GM21526 (cell line): ENCODE measurements around the gene HOXB3.

ENCODE experiments used
- ATAC-seq: cut with Tn5 transposase; IDR thresholded peaks from one replicate; pipeline ENCODE4 v1.9.1; 2021; ENCODE audit warnings: moderate library complexity; ENCODE audit not compliant: unreplicated experiment, low FRiP score

Gene HOXB3

DNA sequence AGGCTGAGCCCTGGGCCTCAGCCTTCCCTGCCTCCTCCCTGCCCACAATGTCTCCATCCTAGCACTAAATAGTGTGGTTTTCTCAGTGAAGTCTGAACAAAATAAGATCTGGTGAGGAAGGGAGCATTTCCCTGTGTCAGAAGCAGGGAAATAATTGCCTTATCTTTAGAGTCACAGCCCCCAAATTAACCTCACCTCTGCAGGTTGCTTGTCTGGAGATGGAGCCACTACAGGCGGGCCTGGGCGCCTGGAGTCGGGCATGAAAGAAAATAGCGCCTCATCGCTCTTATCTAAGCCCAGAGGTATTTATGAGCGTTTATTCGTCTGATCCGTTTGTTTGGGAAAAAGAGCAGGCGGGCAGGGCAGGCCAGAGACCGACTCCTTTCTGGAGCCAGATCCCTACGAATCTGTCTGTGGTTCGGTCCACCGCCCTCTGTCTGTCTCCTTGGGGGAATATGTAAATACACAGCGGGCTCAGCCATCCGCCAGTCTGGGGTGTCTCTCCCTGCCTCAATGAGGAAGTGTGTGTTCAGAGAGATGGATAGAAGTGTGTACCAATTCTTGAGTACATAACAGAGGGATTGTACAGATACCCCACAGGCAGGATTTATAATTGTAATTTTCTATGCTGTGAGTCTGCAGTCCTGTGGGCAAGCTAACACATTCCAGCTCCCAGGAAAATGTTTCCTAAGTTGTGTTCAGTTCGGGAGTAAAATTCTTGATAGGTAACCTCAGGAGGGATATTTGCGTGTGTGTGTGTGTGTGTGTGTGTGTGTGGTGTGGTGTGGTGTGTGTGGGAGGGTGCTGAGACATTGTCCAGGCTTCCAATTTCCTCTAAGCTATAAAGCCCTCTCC, 10.4 kb upstream of the HOXB3 start:
- no peak for ATAC-seq

DNA sequence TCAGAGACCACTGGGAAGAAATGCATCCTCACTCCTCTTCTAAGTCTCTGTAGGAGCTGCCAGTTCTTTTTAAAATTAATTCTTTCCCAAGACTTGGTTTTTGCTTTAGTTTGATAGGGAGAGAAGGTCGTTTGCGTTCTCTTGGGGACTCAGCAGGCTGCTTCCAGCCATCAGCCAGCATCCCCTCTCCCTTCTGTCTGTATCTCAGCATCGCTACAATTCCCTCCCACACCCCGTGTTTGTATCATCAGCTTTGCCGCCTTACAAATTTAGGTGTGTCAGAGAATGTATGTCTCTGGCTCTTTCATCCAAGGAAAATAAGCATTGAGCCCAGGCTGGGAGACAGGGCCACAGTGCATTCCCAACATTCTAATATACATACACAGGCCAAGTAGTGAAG, 9.3 kb upstream of the HOXB3 start:
- no peak for ATAC-seq

DNA sequence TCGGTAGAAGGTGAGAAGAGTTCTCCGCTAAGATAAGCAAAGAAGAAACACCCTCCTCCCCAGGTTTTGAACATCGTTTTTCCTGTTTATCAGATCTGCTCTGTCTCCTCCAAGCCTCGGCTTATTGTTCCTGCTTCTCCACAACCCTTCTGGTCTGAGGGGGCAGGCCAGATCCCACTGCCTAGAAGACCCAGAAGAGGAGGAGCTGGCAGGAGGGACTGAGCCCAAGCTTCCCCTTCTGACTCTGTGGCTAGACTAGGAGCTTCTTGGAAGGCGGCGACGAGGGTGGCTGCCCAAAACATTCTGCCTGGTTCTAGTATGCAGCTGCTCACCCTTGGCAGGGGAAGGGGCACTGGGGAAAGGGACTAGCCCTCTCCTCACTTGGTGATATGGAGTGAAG, 8.7 kb upstream of the HOXB3 start:
- no peak for ATAC-seq

DNA sequence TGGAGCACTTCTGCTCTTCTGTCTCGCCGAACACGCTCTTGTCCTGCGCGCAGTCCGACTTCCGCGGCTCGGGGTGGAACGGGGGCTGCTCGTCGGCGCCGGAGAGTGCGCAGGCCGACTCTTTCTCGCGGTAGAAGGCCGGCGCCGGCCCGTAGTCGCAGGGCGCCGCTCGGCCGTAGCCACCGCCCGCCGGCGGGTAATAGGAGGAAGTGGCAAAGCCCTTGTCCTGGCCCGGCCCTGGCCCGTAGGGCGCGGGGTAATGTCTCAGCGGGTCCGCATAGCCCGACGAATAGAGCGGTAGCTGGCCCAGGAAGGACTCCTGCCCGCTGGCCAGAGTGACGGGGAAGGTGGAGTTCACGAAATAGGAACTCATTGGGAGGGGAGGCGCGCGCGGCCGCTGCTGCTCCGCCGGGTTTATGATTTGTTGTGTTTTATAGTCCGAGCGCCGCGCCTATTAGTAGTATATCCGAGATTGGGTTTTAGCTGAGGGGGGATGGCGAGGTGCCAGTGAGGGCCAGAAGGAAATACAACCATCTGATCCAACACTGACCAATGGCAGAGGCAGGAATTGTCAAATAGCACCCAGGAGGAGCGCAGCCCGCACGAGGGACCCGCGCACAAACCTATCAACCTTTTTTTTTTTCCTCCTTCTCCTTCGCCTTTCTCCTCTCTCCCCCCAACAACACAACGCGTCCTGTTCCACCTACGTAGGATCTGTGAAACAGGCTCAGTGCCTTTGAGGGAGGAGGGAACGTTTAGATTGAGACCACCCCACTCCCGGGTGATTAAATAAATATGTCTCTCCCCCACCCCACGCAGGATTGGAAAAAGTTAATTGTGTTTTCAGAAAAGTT, 8.0 kb upstream of the HOXB3 start:
- ATAC-seq: no peak

DNA sequence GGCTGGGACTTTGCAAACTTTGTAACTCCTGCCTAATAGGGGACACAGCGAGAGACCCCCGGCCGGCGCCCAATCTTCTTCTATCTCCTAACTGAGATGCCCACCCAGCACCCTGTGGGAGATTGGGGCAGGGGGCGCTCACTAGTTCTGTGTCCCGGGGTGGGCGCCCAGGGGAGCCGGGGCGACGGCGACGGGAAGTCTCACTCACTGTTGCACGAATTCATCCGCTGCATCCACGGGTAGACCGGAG, 7.4 kb upstream of the HOXB3 start:
- ATAC-seq: no peak

DNA sequence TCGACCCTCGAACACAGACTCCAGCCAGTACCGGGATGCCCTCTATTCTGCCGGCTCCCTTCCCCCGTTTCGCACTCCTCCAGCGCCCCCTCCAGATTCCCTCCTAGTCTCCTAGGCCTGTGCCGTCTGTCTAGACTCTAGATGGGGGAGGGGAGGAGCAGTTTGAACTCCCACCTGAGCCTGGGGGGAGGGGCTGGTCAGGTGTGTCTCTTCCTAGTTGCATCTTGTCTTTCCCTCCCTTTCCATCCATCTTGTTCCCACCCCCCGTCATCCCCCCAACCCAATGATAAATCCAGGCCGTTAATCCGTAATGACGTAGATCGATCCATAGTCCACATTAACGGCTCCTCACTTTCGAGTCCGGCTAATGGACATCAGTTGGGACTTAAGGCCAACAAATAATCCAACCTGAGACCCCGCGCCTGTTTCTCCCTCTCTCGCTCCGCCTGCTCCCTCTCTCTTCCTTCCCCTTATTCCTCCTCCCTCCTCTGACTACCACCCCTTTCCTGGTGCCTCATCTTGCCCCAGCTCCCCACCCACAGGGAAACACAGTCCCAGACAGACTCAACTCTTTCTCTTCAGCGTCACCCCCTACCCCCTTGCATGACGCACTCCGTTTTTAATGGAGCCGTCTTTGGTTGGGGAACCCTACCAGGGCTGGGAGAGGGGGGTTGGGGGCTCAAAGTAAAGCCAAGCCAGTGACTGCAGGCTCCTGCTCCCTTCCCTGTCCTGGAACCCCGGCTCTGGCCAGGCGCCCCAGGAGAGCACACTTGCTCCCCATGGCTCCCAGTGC, 6.9 kb upstream of the HOXB3 start:
- ATAC-seq: no peak

DNA sequence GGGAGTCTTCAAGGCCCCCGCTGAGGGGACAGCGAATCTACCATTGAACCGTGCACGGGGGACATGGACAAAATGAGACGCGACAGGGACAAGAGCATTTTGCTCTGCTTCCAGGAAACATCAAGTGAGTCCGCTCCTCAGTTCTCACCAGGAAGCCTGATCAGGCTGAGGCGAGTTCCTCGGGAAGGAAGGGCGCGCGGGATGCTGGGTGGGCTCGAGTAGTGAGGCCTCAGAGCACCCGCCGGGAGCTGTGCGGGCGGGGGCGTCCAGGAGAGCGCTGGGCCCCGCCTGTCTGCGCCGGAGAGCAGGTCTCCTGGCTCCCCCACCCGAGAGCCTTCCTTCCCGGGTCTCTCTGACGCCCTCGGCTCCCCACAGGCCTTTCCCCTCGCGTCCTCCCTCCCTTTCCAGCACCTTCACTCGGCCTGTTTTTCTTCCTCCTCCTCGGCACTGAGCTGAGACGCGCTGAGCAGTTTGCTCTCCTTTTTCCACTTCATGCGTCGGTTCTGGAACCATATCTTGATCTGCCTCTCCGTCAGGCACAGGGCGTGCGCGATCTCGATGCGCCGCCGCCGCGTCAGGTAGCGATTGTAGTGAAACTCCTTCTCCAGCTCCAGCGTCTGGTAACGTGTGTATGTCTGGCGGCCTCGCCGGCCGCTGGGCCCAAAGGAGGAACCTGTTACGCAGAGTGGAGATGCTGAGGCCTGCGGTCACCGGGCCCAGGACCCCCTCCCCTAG, 6.1 kb upstream of the HOXB3 start:
- no peak for ATAC-seq

DNA sequence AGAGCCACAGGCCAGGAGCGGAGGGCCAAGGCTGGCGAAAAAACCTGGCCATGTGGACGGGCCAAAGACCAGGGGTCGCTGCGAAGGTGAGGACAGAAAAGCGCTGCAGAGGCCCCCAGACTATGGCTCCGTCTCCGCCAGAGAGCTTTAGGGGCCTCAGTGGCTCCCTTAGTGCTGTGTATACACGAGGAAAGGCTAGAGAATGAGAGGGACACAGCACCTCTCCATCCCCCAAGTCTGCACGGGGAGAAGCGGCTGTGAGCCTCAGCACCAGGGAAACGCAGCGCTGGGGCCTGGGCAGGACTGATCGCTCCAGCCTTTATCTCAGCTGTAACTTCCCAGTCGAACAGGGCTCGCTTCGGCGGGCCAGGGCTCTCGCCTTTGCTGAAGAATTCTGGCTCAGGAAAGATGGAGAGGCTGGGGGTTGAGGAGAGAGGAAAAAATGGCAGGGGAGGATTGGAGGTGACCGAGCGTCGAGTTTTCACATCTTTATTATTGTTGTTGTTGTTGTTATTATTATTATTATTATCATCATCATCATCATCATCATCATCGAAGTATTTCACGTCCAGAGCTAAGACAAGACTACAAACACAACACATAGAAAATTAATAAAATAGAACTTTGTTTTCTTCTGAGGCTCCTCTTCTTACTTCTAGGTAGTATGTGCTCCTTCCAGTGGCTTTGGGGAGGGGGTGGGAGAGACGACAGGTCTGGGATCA, 5.4 kb upstream of the HOXB3 start:
- no peak for ATAC-seq

DNA sequence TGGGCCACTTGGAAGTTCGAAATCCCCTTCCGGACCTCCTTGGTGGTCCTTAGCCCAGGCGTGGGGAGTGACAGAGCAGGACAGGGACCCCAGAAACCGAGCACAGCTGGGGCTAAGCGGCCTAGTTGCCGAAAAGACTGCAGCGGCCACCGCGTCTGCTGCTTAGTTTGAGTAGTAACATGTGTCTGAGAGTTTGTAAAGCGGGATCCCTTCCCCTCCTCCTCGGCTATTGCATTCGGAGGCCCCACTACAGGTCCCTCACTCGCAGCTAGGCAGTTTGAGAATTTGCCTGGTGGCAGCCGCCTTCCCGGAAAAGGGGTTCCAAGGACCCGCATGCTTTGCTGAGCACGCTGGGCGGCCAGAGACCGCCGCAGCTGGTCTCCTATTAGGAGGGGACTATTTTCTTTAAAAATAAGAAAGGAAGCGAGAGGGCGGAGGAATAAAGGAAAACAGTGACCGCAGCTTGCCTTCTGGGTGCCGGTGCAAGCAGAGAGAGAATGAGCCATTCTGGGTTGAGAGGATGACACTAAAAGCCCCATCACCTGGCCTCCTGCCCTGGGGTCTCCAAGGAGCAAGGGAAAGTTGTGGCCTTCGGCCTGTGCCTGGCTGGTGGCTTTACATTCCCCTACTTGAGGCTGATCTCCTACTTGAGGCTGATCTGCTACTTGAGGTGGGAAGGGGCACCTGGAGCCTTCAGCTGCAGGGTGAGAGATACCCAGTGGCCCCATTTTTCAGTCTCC, 4.7 kb upstream of the HOXB3 start:
- no peak for ATAC-seq

DNA sequence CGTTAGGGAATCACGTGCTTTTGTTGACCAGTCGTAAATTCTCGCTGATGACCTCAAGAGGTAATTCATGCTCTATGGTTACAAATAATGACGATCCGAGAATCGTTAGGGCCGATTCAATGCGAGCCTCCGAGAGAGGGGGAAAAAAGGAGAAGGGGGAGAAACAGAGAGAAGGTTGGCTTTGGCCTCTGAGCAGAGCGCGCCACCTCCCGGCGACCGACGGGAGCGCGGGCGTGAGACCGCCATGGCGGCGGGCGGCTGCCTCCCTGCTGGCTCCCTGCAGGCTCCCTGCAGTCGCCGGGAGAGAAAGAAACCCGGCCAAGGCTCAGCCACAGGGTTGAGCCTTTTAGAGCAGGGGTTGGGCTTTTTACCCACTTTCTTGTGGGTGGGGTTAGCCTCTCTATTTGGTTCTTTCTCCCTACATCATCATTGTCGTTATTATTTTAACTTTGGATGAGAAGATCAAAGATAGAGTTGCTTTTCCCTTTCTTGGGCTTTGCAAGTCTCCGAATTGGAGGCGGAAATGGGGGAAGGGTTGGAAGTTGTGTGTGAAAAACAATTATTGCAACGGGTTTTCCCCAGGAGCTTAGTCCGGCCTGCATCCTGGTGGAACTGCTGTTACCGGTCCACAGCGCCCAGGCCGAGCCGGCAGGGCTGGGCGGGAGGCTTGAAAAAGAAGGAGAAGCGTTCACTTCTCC, 3.9 kb upstream of the HOXB3 start:
- ATAC-seq: no peak

DNA sequence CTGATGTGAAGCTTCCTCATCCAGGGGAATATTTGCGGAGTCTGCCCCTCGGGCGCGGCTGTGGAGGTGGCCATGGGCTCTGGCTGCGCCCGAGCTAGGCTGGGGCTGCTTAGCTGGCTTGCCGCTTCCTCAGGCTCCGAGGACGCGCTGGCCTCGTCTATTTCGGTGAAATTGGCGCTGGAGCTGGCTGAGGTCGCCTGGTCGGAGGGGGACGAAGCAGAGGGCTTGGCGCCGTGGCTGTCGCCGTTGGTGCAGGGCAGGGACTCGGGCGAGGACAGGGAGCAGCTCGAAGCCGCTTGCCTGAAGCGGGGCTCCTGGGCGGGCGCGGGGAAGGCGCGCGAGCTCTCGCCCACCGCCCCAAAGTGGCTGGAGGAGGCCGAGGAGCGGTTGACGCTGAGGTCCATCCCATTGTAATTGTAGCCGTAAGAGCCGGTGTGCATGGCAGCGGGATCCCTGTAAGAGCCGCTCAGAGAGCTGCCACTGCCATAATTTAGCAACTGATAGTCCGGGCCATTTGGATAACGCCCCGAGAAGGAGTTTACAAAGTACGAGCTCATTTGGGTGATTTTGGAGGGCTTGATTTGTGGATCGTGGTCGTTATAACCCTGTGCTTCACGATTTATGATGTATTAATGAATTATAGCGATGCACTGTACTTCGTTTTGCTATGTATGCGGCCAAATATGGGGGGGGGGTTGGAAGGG, 3.2 kb upstream of the HOXB3 start, which contains the start of gene HOXB5:
Gene HOXB5 (minus strand): TSS at position 654 of the 704 bp plus-strand sequence. CDS start 97 bp downstream, at position 557.
- no peak for ATAC-seq

DNA sequence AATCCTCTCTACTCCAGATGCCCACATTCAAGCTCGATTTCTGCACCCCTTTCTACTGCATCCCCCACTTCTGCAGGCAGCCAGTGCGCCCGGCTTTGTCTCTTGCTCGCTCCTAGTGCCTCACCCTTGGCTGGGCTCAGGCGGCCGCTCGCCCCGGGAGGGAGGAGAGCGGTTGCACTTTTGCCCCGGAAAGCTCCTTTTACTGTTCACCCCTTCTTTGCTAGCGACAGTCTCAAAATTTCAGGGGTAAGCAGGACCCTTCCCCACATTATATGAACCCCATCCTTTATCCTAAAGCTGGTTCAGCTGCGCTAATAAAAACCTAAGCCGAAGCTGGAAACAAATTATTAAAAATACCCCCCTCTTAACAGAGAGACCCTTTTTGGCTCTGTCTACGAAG, 2.5 kb upstream of the HOXB3 start:
- ATAC-seq: no peak

DNA sequence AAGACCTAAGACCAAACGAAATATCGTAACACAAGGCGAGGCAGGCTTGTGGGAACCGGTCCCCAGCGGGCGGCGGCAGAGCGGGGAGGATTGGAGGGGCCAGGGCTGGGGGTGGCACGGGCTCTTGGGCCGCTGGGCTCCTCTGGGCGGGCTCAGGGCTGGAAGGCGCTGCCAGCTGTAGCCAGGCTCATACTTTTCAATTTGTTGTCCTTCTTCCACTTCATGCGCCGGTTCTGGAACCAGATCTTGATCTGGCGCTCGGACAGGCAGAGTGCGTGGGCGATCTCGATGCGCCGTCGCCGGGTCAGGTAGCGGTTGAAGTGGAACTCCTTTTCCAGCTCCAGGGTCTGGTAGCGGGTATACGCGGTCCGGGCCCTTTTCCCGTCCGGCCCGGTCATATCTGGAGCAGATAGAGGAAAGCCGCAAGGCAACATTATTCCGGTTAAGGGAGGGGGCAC, 2.0 kb upstream of the HOXB3 start:
- no peak for ATAC-seq

DNA sequence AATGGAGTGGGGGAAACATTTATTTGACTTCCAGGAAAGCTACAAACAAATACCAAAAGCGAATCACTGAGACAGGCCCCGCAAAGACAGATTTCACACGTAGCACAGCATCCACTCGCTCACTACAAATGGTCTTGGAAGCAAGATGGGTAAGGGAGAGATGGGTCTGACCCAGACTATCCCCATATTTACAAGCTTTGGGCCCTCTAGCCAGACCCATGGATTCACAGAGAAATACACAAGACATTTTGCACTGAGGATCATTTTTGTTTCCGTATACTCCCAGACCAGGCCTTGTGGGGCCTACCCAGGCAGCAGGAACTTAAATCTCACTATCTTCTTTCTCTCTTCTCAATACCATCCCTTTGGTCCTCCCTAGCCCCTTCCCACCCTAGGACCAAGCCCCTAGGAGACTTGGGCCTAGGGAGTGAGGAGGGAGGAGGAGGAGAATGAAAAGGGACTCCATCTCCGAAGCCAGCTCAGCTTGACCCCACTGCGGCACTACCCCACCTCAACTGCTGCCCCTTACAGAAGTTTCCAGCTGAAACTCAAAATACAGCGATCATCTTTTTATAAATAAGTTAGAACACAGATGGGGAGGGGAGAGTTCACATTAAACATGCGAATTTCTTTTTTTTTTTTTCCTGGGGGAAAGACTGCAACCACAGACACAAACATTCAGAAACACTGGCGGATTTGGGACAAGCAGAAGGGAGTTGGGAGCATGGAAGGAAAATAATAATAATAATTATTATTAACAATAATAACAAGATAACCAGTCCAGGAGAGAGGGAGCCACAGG, 1.4 kb upstream of the HOXB3 start:
- no peak for ATAC-seq

DNA sequence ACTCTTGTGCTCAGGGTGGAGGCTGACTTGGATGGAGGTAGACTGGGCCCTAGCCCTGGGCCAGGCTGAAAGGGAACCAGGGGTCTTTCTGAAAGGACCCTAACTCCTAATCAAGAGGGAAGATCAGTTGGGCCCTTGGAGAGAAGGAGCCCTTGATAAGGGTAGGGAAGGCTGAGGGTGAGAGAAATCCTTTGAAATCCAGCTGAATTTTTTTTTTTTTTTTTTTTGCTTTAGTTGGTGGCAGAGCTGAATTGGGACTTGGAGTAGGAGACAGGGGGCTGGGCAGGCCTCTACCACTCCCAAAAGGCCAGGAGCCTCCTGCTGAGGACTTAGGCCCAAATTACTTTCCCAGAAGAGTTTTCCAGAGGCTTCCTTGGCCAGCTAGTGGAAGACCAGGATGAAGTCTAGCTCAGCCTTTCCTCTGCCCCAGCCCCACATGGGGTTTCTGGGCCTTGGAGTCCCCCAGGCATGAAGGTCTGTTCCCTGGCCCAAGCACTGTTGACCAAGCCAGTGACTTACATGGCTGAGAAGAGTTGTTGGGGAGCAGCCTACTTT, 643 bp upstream of the HOXB3 start:
- ATAC-seq: no peak

DNA sequence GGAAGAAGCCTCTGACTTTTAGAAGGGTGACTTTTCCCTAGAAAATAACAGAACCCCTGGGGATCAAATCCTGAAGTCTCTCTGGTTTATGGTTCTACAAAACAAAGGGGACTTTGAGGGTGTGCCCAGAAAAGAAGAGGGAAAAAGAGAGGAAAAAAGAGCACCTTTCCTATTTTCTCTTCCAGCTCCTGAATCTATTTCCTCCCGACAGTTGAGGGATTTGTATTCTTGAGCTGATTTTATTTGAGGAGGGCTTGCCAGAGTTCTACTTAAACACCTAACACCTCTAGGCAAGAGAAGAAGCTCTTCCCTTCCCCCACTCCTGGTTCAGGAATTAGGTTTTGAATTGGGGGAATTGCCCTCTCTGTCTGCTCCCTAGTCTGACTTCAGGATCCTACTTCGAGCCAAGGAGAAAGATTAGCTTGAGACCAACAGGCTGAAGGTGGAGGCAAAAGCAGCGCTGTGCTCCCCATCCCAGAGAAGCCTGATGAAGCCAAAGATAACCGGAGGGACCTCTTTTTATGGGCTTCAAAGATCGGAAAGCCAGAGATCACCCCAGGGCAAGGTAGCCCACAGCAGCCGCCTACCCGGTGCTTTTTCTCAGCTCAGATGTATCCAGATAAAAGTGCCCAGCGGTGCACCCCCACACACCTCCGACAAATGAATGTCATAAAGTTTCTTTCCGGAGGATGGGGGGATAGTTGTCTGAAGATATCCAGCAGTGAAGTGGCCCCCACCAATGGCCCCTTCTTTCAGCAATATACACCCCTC, 796 bp downstream of the HOXB3 start:
- no peak for ATAC-seq
